IPS DF 4.7 (cell line): ENCODE measurements around the gene ANK3.

Source experiments
- DNase-seq: peaks from one replicate; pipeline ENCODE4 v3.0.0-alpha.2; 2013; ENCODE audit warnings: low spot score; ENCODE audit errors: extremely low read depth

The ANK3 gene

GRCh38 chr10:59991117-59991516, 398.6 kb downstream of the ANK3 start:
- no peak for DNase-seq

GRCh38 chr10:59985639-59986038, 404.0 kb downstream of the ANK3 start:
- DNase-seq: no peak

DNA sequence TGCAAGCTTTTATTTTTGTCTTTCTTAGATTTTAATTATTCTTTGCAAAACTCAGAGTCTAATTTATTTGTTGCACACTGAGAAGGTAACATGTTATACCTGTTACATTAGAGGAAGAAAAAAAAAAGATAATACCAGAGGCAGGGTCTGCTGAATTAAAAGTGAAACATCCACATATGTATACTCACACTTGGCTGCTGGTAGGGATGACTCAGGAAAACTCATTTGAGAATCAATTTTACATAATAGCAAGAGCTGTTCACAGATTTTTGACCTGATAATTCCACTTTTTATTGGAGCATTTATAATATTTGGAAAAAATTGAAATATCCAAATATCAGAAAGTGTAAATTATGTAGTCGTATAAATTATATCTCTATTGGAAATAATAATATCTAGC, 405.3 kb downstream of the ANK3 start:
- no peak for DNase-seq

GRCh38 chr10:59980356-59980755, 409.3 kb downstream of the ANK3 start:
- DNase-seq: no peak

DNA sequence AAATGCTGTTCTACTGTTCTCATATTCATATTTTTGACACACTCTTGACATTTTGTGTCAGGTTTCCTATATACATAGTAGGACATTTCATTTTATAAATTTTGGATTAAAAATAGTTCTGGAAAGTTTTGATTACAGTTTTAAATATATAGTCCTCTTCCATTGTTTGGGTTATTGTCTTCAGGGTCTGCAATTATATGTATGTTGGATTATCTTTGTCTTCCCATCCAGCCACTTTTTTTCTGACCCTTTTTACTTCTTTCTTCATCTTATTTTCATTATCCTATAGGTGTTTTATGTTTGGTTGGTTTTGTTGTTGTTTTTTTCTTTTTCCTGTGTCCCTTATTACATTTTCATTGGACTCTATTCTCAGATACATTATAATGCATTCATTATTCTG, 412.2 kb downstream of the ANK3 start:
- DNase-seq: no peak

- no peak for DNase-seq
Measured at GRCh38 chr10:59976909-59977308, 412.8 kb downstream of the ANK3 start.
